Adrenal gland (tissue), 5 donors: ENCODE results near the gene HK2.

Experiments
- POLR2A ChIP-seq, 2 donors: fragments of 450-650 bp; IDR thresholded peaks; one replicate each; pipeline ENCODE4 v1.6.1; 2017; ENCODE audit warnings: antibody characterized with exemption in 2 of 2, mild to moderate bottlenecking in 2 of 2, moderate library complexity in 1 of 2
- TF ChIP-seq, protein P1 (sequence below), 6 experiments: fragments of 450-650 bp in 4 of 6; fragments of 200-600 bp in 2 of 6; sonication (generic) in 1 of 6; IDR thresholded peaks; 1 replicate in 5 of 6; 2 replicates in 1 of 6; pipeline versions ENCODE4 v1.5.1 to v1.8.0; 2016 to 2021; ENCODE audit warnings: antibody characterized with exemption in 6 of 6, mild to moderate bottlenecking in 2 of 6, moderate library complexity in 1 of 6
- donor health status: DM: no; HTN: no; CAD: no.

DNA sequence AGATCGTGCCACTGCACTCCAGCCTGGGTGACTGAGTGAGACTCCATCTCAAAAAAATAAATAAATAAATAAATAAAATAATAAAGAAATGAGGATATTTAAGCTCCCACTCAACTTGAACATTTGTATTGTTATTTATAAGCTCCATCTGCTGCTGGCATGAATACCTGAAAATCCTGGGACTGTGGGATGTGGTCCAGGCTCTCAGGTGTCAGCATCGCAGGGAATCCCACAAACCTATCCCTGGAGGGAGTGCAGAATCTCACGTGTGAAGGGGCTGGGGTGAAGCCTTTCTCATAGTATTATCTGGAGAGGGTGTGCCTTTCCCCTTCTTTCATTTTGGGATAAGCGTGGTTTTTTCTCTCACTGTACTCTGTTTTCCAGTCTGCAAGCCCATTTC, 77.1 kb downstream of the HK2 start:
- TF ChIP-seq, protein P1, sequence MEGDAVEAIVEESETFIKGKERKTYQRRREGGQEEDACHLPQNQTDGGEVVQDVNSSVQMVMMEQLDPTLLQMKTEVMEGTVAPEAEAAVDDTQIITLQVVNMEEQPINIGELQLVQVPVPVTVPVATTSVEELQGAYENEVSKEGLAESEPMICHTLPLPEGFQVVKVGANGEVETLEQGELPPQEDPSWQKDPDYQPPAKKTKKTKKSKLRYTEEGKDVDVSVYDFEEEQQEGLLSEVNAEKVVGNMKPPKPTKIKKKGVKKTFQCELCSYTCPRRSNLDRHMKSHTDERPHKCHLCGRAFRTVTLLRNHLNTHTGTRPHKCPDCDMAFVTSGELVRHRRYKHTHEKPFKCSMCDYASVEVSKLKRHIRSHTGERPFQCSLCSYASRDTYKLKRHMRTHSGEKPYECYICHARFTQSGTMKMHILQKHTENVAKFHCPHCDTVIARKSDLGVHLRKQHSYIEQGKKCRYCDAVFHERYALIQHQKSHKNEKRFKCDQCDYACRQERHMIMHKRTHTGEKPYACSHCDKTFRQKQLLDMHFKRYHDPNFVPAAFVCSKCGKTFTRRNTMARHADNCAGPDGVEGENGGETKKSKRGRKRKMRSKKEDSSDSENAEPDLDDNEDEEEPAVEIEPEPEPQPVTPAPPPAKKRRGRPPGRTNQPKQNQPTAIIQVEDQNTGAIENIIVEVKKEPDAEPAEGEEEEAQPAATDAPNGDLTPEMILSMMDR (IDR thresholded peaks at IDR 0.05), result no peak
- TF ChIP-seq POLR2A (IDR thresholded peaks at IDR 0.05), result no peak
